ENCODE data around the gene ZRANB2. TPM values are rescaled to one million over a fixed set of nuclear protein-coding genes. Genes with fewer than 3 reads are reported as not detected.

Gene ZRANB2
- total RNA-seq, 1 experiment from 2014 or later: 103 TPM

- no peaks in the 10 kb centered on the region for H3K4me1 Mint-ChIP-seq
- Histone ChIP-seq H3K56ac (ENCODE audit: insufficient read length, low read depth, low read length) (no peak overlapping the region), H2AK5ac (ENCODE audit: insufficient read length, low read length) (no peak overlapping the region), H3K4me1 (ENCODE audit: insufficient read depth, low read length) (no peaks in the 10 kb centered on the region), H3K23me2 (ENCODE audit: insufficient read length, low read depth, low read length, poor library complexity, severe bottlenecking) (no peaks in the 10 kb centered on the region), H3K4ac (ENCODE audit: low read depth, low read length) (no peak overlapping the region), H4K8ac (replicated peaks; ENCODE audit: insufficient read length, low read depth, low read length) (no peak overlapping the region), H3K4me2 (ENCODE audit: insufficient read depth, insufficient read length, low read length) (no peak overlapping the region), H3T11ph (ENCODE audit: low read length) (no peak overlapping the region), H3K79me1 (ENCODE audit: insufficient read depth, low read depth, low read length, poor library complexity, severe bottlenecking) (no peaks in the 10 kb centered on the region), H3K9ac (ENCODE audit: extremely low read depth, insufficient read length, low read length) (no peak overlapping the region), H3K14ac (ENCODE audit: insufficient read depth, low read length) (no peak overlapping the region), H2BK15ac (ENCODE audit: low read depth, low read length) (no peak overlapping the region), H3K9me3 (ENCODE audit: control insufficient read depth, low read depth, low read length) (no peaks in the 10 kb centered on the region), H2BK120ac (ENCODE audit: low read depth, low read length, poor library complexity, severe bottlenecking) (no peak overlapping the region), H3K23ac (ENCODE audit: insufficient read length, low read depth, low read length) (no peak overlapping the region), H3K79me2 (ENCODE audit: insufficient read depth, low read length) (no peaks in the 10 kb centered on the region), H2BK20ac (ENCODE audit: low read depth, low read length, poor library complexity, severe bottlenecking) (no peak overlapping the region), H4K5ac (ENCODE audit: insufficient read length, low read depth, low read length) (no peak overlapping the region), H4K20me1 (ENCODE audit: control insufficient read depth, insufficient read depth, insufficient read length) (no peaks in the 10 kb centered on the region), H3K18ac (ENCODE audit: insufficient read length, low read depth, low read length) (no peak overlapping the region), H3K27ac (ENCODE audit: insufficient read length, low read depth, low read length) (no peak overlapping the region), H2AFZ (ENCODE audit: low read length) (no peak overlapping the region), H3K27me3 (ENCODE audit: insufficient read depth, low read length) (no peaks in the 10 kb centered on the region), H4K91ac (ENCODE audit: insufficient read length, low read depth, low read length) (no peak overlapping the region), H2BK5ac (ENCODE audit: insufficient read length, low read length) (no peak overlapping the region), H2BK12ac (ENCODE audit: insufficient read length, low read depth, low read length) (no peak overlapping the region)
- H3K4me3 Mint-ChIP-seq: no peak overlapping the region
- no peaks in the 10 kb centered on the region for H3K9me3 Mint-ChIP-seq
- no peak for DNase-seq
- TF ChIP-seq, protein P1, sequence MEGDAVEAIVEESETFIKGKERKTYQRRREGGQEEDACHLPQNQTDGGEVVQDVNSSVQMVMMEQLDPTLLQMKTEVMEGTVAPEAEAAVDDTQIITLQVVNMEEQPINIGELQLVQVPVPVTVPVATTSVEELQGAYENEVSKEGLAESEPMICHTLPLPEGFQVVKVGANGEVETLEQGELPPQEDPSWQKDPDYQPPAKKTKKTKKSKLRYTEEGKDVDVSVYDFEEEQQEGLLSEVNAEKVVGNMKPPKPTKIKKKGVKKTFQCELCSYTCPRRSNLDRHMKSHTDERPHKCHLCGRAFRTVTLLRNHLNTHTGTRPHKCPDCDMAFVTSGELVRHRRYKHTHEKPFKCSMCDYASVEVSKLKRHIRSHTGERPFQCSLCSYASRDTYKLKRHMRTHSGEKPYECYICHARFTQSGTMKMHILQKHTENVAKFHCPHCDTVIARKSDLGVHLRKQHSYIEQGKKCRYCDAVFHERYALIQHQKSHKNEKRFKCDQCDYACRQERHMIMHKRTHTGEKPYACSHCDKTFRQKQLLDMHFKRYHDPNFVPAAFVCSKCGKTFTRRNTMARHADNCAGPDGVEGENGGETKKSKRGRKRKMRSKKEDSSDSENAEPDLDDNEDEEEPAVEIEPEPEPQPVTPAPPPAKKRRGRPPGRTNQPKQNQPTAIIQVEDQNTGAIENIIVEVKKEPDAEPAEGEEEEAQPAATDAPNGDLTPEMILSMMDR (conservative IDR thresholded peaks at IDR 0.05): no peak
- no peaks in the 10 kb centered on the region for H3K27me3 Mint-ChIP-seq (ENCODE audit: low read depth)
- H3K27ac Mint-ChIP-seq: no peak overlapping the region
- H3K36me3 Mint-ChIP-seq (ENCODE audit: insufficient read depth in 1 of 3, low read depth in 3 of 3): no peaks in the 10 kb centered on the region
Measured at GRCh38 chr1:71031426-71031825, 49.4 kb downstream of the ZRANB2 start.
